Measurements from ENCODE around the gene FBXL7. TPM values are rescaled to one million over a fixed set of nuclear protein-coding genes. Genes with fewer than 3 reads are reported as not detected.

The FBXL7 gene
- total RNA-seq, 1 donor from 2014 or later = 8.0 TPM

GRCh38 chr5:15612915-15613635 lies 113.1 kb downstream of the FBXL7 start:
- no peaks in the 10 kb centered on the region for H3K9me3 ChIP-seq
- no peak overlapping the region for H3K4me3 ChIP-seq
- TF ChIP-seq CTCF (IDR thresholded peaks at IDR 0.05) = no peak
- H3K27me3 ChIP-seq (ENCODE audit: low read depth) = no peaks in the 10 kb centered on the region
- DNase-seq (no peak), ATAC-seq (no peak)
- H3K4me1 ChIP-seq = no peaks in the 10 kb centered on the region
- H3K27ac ChIP-seq = no peak overlapping the region
- H3K36me3 ChIP-seq = no peaks in the 10 kb centered on the region
- intact Hi-C loops (cut with DNase I) = no loop called here

DNA sequence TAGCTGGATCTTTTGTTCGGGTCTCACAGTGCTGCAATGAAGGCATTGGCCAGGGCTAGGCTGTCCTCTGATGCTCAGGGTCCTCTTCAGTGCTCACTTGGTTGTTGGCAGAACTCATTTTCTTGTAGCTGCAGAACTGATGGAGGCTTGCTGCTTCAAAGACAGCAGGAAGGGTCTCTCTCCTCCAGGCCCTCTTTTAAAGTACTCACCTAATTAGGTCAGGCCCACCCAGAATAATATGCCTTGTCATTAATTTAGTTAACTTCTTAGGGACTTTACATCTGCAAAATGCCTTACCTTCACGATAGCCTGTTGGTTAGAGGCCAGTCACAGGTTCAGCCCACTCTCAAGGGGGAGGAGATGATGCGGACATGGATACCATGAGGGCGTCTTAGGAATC lies 114.7 kb downstream of the FBXL7 start:
- ATAC-seq (no peak), DNase-seq (no peak)
- no peak for TF ChIP-seq CTCF (IDR thresholded peaks at IDR 0.05)
- H3K9me3 ChIP-seq = no peaks in the 10 kb centered on the region
- no peaks in the 10 kb centered on the region for H3K36me3 ChIP-seq
- H3K27ac ChIP-seq = no peak overlapping the region
- H3K4me3 ChIP-seq = no peak overlapping the region
- H3K4me1 ChIP-seq = no peaks in the 10 kb centered on the region
- intact Hi-C loops (cut with DNase I) = no loop called here
- no peaks in the 10 kb centered on the region for H3K27me3 ChIP-seq (ENCODE audit: low read depth)

DNA sequence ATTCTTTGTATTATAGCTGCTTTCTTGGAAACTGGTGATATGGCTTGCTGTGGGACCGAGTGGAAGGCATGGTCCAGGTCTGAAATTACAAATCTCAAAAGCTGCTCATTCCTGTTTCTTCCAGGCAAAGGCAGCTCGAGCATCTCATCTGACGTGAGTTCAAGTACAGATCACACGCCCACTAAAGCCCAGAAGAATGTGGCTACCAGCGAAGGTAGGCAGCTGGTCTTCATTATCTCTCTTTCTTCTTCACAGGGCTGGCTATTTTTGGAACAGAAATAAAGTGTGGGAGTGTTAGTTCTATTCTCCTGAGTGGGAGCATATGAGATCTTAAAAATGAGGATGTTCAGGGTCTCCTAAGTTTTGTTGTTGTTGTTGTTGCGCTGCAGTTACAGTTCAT lies 115.9 kb downstream of the FBXL7 start:
- Histone ChIP-seq H3K4me3 (no peak overlapping the region), H3K27ac (no peak overlapping the region), H3K27me3 (ENCODE audit: low read depth) (no peaks in the 10 kb centered on the region), H3K4me1 (no peaks in the 10 kb centered on the region), H3K9me3 (no peaks in the 10 kb centered on the region), H3K36me3 (no peaks in the 10 kb centered on the region)
- DNase-seq (no peak), ATAC-seq (no peak)
- TF ChIP-seq CTCF (IDR thresholded peaks at IDR 0.05) = no peak
- intact Hi-C loops (cut with DNase I) = no loop called here

- TF ChIP-seq CTCF (IDR thresholded peaks at IDR 0.05) = no peak
- no peaks in the 10 kb centered on the region for H3K36me3 ChIP-seq
Measured at GRCh38 chr5:15618938-15619337, 119.0 kb downstream of the FBXL7 start.

DNA sequence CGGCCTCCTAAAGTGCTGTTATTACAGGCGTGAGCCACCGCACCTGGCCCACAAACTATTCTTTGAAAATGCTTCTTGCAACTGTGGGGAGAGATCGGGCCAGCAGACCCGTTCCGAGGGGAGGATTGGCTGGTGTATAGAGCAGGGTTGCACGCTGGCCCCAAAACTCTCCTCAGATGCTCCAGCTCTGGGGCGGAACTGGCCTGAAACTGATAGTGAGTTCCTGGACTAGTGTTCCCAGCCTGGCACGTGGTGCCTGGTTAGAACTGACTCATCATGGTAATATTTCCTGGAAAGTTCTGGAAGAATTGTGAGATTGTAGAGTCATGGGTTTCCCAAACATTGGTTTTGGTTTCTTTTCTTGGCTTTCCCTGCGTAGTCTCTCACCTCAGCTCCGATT lies 120.5 kb downstream of the FBXL7 start:
- Histone ChIP-seq H3K4me1 (no peaks in the 10 kb centered on the region), H3K36me3 (no peaks in the 10 kb centered on the region), H3K27ac (no peak overlapping the region), H3K4me3 (no peak overlapping the region), H3K9me3 (no peaks in the 10 kb centered on the region), H3K27me3 (ENCODE audit: low read depth) (no peaks in the 10 kb centered on the region)
- DNase-seq (no peak), ATAC-seq (peak in 1 of 2 donors; percentile 30)
- intact Hi-C loops (cut with DNase I) = no loop called here
- TF ChIP-seq CTCF (IDR thresholded peaks at IDR 0.05) = no peak

More at GRCh38 chr5:15618938-15619337, 119.0 kb downstream of the FBXL7 start:
- no peak overlapping the region for H3K27ac ChIP-seq
- DNase-seq (no peak), ATAC-seq (no peak)
- H3K4me3 ChIP-seq = no peak overlapping the region
- no peaks in the 10 kb centered on the region for H3K27me3 ChIP-seq (ENCODE audit: low read depth)
- no peaks in the 10 kb centered on the region for H3K9me3 ChIP-seq
- H3K4me1 ChIP-seq = no peaks in the 10 kb centered on the region
- intact Hi-C loops (cut with DNase I) = no loop called here

Data from lower lobe of right lung (tissue), 2 donors.